NT2/D1 (cell line): ENCODE measurements around the gene OTUD3.

Experiments used
- YY1 ChIP-seq: IDR thresholded peaks from 2 replicates; pipeline ENCODE4 v1.6.1; 2011; ENCODE audit not compliant: insufficient read length, insufficient read depth
- ZNF274 ChIP-seq: IDR thresholded peaks from 2 replicates; pipeline ENCODE4 v1.6.1; 2011; ENCODE audit warnings: mild to moderate bottlenecking, low read depth, low read length

DNA sequence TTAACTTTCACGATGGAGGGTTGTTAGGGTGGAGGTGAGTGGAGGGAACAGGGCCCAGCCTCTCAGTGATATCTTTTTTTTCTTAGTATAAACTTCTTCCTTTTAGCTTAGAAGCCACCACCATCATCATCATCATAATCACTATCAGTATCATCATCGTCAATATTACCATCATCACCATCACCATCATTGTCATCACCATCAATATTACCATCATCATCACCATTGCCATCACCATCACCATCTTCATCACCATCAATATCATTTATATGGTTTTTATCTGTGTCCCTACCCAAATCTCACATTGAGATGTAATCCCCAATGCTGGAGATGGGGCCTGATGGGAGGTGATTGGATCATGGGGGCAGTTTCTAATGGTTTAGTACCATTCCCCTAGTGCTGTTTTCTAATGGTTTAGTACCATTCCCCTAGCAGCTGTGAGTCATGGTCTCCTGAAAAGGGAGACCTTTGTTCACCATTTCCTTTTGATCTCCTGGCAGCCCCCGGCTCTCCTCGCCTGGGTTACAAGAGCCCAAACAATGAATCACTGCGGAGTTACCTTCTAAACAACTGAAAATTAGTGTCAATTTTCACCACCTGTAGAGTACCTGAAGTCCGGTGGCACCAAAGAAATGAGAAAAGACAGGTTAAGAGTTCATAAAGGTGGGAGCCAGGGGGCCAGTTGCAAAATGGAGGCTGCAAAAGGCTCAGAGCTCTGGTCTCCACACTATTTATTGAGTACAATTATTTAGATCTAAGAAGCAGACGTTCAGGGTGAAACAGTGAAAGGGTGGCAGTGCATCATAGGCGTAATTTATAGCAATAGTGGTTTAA, 44.3 kb downstream of the OTUD3 start:
- TF ChIP-seq ZNF274: no peak
- no peak for TF ChIP-seq YY1
